Measurements from ENCODE around the gene CA9.

Gene CA9

GRCh38 chr9:35717132-35717870, 43.6 kb downstream of the CA9 start:
- H3K79me2 ChIP-seq (ENCODE audit: insufficient read depth, low read length), result no peaks in the 10 kb centered on the region
- no peaks in the 10 kb centered on the region for H3K9me3 ChIP-seq (ENCODE audit: insufficient read depth, low read depth, low read length)
- no peak overlapping the region for H3K4me3 ChIP-seq (ENCODE audit: low read length, poor library complexity, severe bottlenecking)
- no peaks in the 10 kb centered on the region for H3K27me3 ChIP-seq (ENCODE audit: insufficient read depth, low read length, poor library complexity, severe bottlenecking)
- H3K36me3 ChIP-seq (ENCODE audit: insufficient read depth, low read length), result peaks cover 97% of the 10 kb centered on the region; the same call in 1 of the 2 replicates
- H3F3A ChIP-seq (ENCODE audit: low read depth), result no peaks in the 10 kb centered on the region
- H3K9me2 ChIP-seq (replicated peaks; ENCODE audit: low read depth, low read length), result no peaks in the 10 kb centered on the region
- H3K4me1 ChIP-seq (ENCODE audit: insufficient read depth, low read length, poor library complexity, severe bottlenecking), result no peaks in the 10 kb centered on the region
- H3K4me2 ChIP-seq (ENCODE audit: low read depth, low read length, poor library complexity, severe bottlenecking), result no peak overlapping the region
- H2AFZ ChIP-seq (ENCODE audit: low read length), result no peak overlapping the region
- H4K20me1 ChIP-seq (ENCODE audit: insufficient read depth, low read length, poor library complexity, severe bottlenecking), result no peaks in the 10 kb centered on the region
- H3K9ac ChIP-seq (ENCODE audit: low read depth, low read length, poor library complexity, severe bottlenecking), result no peak overlapping the region
- TF ChIP-seq EZH2phosphoT487 (IDR thresholded peaks at IDR 0.05; ENCODE audit: borderline replicate concordance) (no peak), CTCF (conservative IDR thresholded peaks at IDR 0.05; ENCODE audit: low read length) (no peak)

GRCh38 chr9:35718721-35719511, 45.2 kb downstream of the CA9 start:
- Histone ChIP-seq H3K9me3 (ENCODE audit: insufficient read depth, low read depth, low read length) (no peaks in the 10 kb centered on the region), H3K4me3 (ENCODE audit: low read length, poor library complexity, severe bottlenecking) (no peak overlapping the region), H3K27me3 (ENCODE audit: insufficient read depth, low read length, poor library complexity, severe bottlenecking) (no peaks in the 10 kb centered on the region), H4K20me1 (ENCODE audit: insufficient read depth, low read length, poor library complexity, severe bottlenecking) (no peaks in the 10 kb centered on the region), H3K9ac (ENCODE audit: low read depth, low read length, poor library complexity, severe bottlenecking) (no peak overlapping the region), H3K4me1 (ENCODE audit: insufficient read depth, low read length, poor library complexity, severe bottlenecking) (no peaks in the 10 kb centered on the region), H3K4me2 (ENCODE audit: low read depth, low read length, poor library complexity, severe bottlenecking) (no peak overlapping the region), H3K79me2 (ENCODE audit: insufficient read depth, low read length) (no peaks in the 10 kb centered on the region), H3F3A (ENCODE audit: low read depth) (no peaks in the 10 kb centered on the region), H3K36me3 (ENCODE audit: insufficient read depth, low read length) (peaks cover 97% of the 10 kb centered on the region; the same call in 1 of the 2 replicates), H3K9me2 (replicated peaks; ENCODE audit: low read depth, low read length) (no peaks in the 10 kb centered on the region), H2AFZ (ENCODE audit: low read length) (no peak overlapping the region)
- TF ChIP-seq CTCF (conservative IDR thresholded peaks at IDR 0.05; ENCODE audit: low read length), result no peak

GRCh38 chr9:35719546-35719945, 45.8 kb downstream of the CA9 start:
- no peak overlapping the region for H2AFZ ChIP-seq (ENCODE audit: low read length)
- no peaks in the 10 kb centered on the region for H4K20me1 ChIP-seq (ENCODE audit: insufficient read depth, low read length, poor library complexity, severe bottlenecking)
- no peak for TF ChIP-seq CTCF (conservative IDR thresholded peaks at IDR 0.05; ENCODE audit: low read length)
- no peak for TF ChIP-seq EZH2phosphoT487 (IDR thresholded peaks at IDR 0.05; ENCODE audit: borderline replicate concordance)
- H3K9ac ChIP-seq (ENCODE audit: low read depth, low read length, poor library complexity, severe bottlenecking), result no peak overlapping the region
- H3K9me3 ChIP-seq (ENCODE audit: insufficient read depth, low read depth, low read length), result no peaks in the 10 kb centered on the region
- H3F3A ChIP-seq (ENCODE audit: low read depth), result no peaks in the 10 kb centered on the region
- no peaks in the 10 kb centered on the region for H3K4me1 ChIP-seq (ENCODE audit: insufficient read depth, low read length, poor library complexity, severe bottlenecking)
- H3K27me3 ChIP-seq (ENCODE audit: insufficient read depth, low read length, poor library complexity, severe bottlenecking), result no peaks in the 10 kb centered on the region
- no peaks in the 10 kb centered on the region for H3K9me2 ChIP-seq (replicated peaks; ENCODE audit: low read depth, low read length)
- H3K4me3 ChIP-seq (ENCODE audit: low read length, poor library complexity, severe bottlenecking), result no peak overlapping the region
- no peak overlapping the region for H3K4me2 ChIP-seq (ENCODE audit: low read depth, low read length, poor library complexity, severe bottlenecking)
- peaks cover 98% of the 10 kb centered on the region; the same call in 1 of the 2 replicates for H3K36me3 ChIP-seq (ENCODE audit: insufficient read depth, low read length)
- H3K79me2 ChIP-seq (ENCODE audit: insufficient read depth, low read length), result no peaks in the 10 kb centered on the region; the same call in 1 of the 2 replicates
